Measurements from ENCODE around the gene ITGA1.

Gene ITGA1

GRCh38 chr5:52772668-52773067 lies 15.0 kb upstream of the ITGA1 start:
- DNase-seq = no peak

GRCh38 chr5:52773342-52773741 lies 14.4 kb upstream of the ITGA1 start:
- no peak for DNase-seq

- no peak for DNase-seq
Observed at GRCh38 chr5:52774005-52774410, 13.7 kb upstream of the ITGA1 start.

GRCh38 chr5:52776116-52776515 lies 11.6 kb upstream of the ITGA1 start:
- no peak for DNase-seq

GRCh38 chr5:52777186-52777585 lies 10.5 kb upstream of the ITGA1 start:
- DNase-seq = no peak

GRCh38 chr5:52778781-52779180 lies 8.9 kb upstream of the ITGA1 start:
- no peak for DNase-seq

GRCh38 chr5:52779213-52779612 lies 8.5 kb upstream of the ITGA1 start:
- DNase-seq = no peak

- DNase-seq = no peak
Observed at GRCh38 chr5:52783226-52783959, 4.3 kb upstream of the ITGA1 start.

- DNase-seq = no peak
Observed at GRCh38 chr5:52784737-52785136, 3.0 kb upstream of the ITGA1 start.

- DNase-seq = no peak
Observed at GRCh38 chr5:52786391-52786790, 1.3 kb upstream of the ITGA1 start.

GRCh38 chr5:52786949-52787599 lies 642 bp upstream of the ITGA1 start:
- no peak for DNase-seq

GRCh38 chr5:52788505-52788821 lies 747 bp downstream of the ITGA1 start:
- DNase-seq = no peak

- no peak for DNase-seq
Observed at GRCh38 chr5:52789378-52789777, 1.7 kb downstream of the ITGA1 start.

- DNase-seq = no peak
Observed at GRCh38 chr5:52789851-52790250, 2.1 kb downstream of the ITGA1 start.

GRCh38 chr5:52791366-52791765 lies 3.6 kb downstream of the ITGA1 start:
- DNase-seq = no peak

GRCh38 chr5:52794519-52794918 lies 6.8 kb downstream of the ITGA1 start:
- DNase-seq = peak; percentile 61 to 64

GRCh38 chr5:52796031-52796430 lies 8.3 kb downstream of the ITGA1 start:
- DNase-seq = no peak

GRCh38 chr5:52796516-52797103 lies 8.9 kb downstream of the ITGA1 start:
- DNase-seq = no peak

- DNase-seq = peak; percentile 3 to 40
Observed at GRCh38 chr5:52798938-52799337, 11.2 kb downstream of the ITGA1 start.

GRCh38 chr5:52799358-52799982 lies 11.8 kb downstream of the ITGA1 start:
- DNase-seq = peak; percentile 3 to 11

- DNase-seq = peak; percentile 98 to 99
Observed at GRCh38 chr5:52799983-52800393, 12.3 kb downstream of the ITGA1 start.

- DNase-seq = peak; percentile 38 to 44
Observed at GRCh38 chr5:52800394-52801213, 12.9 kb downstream of the ITGA1 start.

- no peak for DNase-seq
Observed at GRCh38 chr5:52801329-52801728, 13.6 kb downstream of the ITGA1 start.
